ENCODE results near the gene PHF21B.

The PHF21B gene

GRCh38 chr22:44918166-44918924 lies 91.5 kb downstream of the PHF21B start:
- H3K4me3 ChIP-seq = no peak overlapping the region
- H3K36me3 ChIP-seq (replicated peaks) = peaks cover 2% of the 10 kb centered on the region
- in situ Hi-C loops (cut with MboI; ENCODE audit: low sequenced_read_pairs) = no loop called here

GRCh38 chr22:44917372-44918165 lies 92.2 kb downstream of the PHF21B start:
- H3K9me3 ChIP-seq = no peaks in the 10 kb centered on the region
- no peak for DNase-seq (ENCODE audit: low spot score in 2 of 2)
- no peak overlapping the region for H3K4me3 ChIP-seq
- peaks cover 7% of the 10 kb centered on the region for H3K36me3 ChIP-seq (replicated peaks)
- in situ Hi-C loops (cut with MboI; ENCODE audit: low sequenced_read_pairs) = no loop called here
- H3K4me1 ChIP-seq = no peaks in the 10 kb centered on the region
- no peaks in the 10 kb centered on the region for H3K27me3 ChIP-seq (ENCODE audit: low read depth)

More at GRCh38 chr22:44918166-44918924, 91.5 kb downstream of the PHF21B start:
- H3K9me3 ChIP-seq = no peaks in the 10 kb centered on the region
- H3K27me3 ChIP-seq (ENCODE audit: low read depth) = no peaks in the 10 kb centered on the region
- H3K4me1 ChIP-seq = no peaks in the 10 kb centered on the region
- no peak for DNase-seq (ENCODE audit: low spot score in 2 of 2)

GRCh38 chr22:44916281-44917231 lies 93.2 kb downstream of the PHF21B start:
- DNase-seq (ENCODE audit: low spot score in 2 of 2) = no peak
- Histone ChIP-seq H3K27me3 (ENCODE audit: low read depth) (no peaks in the 10 kb centered on the region), H3K4me3 (no peak overlapping the region), H3K9me3 (peaks cover 2% of the 10 kb centered on the region; the same call in 1 of the 2 replicates), H3K36me3 (replicated peaks) (peaks cover 17% of the 10 kb centered on the region), H3K4me1 (no peaks in the 10 kb centered on the region)
- in situ Hi-C loops (cut with MboI; ENCODE audit: low sequenced_read_pairs) = no loop called here

GRCh38 chr22:44915441-44915840 lies 94.4 kb downstream of the PHF21B start:
- Histone ChIP-seq H3K4me3 (no peak overlapping the region), H3K27me3 (ENCODE audit: low read depth) (no peaks in the 10 kb centered on the region), H3K4me1 (no peaks in the 10 kb centered on the region), H3K9me3 (peaks cover 12% of the 10 kb centered on the region), H3K36me3 (replicated peaks) (peaks cover 25% of the 10 kb centered on the region)
- no peak for DNase-seq (ENCODE audit: low spot score in 2 of 2)
- in situ Hi-C loops (cut with MboI; ENCODE audit: low sequenced_read_pairs) = no loop called here

DNA sequence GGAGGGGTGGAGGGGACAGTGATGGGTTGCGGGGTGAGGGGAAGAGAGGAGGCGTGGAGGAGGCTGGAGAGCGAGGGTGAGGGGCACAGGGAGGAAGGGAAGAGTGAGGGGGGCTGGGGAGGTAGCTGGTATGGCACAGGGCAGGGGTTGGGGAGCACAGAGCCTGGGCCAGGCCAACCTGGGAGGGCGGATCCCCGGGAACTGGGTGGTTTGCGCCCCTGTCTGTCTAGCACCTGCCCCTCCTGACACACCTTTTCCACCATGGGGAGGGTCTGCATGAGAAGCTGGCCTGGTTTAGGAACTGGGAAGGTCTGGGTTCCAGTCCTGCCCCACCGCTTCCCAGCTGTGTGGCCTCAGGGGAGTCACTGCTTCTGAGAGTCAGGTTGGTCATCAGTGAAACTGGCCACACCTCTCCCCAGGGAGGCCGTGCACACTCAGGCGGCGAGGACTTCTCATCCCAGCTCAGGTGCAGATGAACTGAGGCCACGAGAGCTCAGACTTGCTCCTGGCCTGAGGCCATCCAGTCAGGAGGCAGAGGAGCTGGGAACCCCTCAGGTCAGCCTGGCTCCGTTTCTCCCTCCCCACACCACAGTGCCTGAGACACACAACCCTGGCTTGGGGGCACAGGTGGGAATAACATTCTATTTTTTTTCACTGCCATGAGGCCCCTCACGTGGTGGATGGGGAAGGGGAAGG lies 95.6 kb downstream of the PHF21B start:
- Histone ChIP-seq H3K4me1 (no peaks in the 10 kb centered on the region), H3K9me3 (peaks cover 12% of the 10 kb centered on the region), H3K27me3 (ENCODE audit: low read depth) (no peaks in the 10 kb centered on the region), H3K4me3 (no peak overlapping the region), H3K36me3 (replicated peaks) (peaks cover 25% of the 10 kb centered on the region)
- no peak for DNase-seq (ENCODE audit: low spot score in 2 of 2)
- in situ Hi-C loops (cut with MboI; ENCODE audit: low sequenced_read_pairs) = no loop called here

DNA sequence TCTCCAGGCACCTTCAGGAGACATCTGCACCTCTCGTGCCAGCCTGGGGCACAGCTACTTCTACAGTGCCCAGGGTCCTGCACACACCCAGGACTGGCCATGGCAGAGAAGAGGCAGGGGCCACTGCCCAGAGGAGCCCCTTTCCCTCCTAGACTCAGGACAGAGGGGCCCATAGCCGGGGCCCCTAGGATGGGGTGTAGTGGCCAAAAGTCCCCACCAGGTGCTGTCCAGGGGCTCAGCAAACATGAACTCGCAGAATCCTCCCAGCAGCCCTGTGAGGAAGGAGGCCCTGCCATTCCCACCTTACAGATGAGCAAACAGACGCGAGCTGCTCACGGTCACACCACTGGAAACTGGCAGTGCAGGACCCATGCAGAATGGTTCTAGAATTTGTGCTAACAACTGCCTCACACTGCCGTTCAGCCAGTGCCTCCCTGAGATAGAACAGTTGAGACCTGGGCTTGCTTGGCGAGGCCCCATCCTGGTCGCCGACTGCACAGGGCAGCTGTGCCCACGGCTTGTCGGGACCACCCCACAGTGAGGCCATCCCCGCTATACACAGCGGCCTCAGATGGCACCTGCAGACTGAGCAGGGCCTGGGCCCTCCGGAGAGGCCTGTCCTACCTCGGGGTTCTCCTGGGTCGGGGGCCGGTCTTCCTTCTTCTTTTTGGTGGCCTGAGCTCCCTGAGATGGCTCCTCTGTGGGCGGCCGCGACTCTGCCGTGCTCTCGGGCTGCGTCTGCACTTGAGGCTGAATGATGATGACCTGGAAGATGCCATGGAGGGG lies 96.4 kb downstream of the PHF21B start:
- Histone ChIP-seq H3K27me3 (ENCODE audit: low read depth) (no peaks in the 10 kb centered on the region), H3K9me3 (peaks cover 12% of the 10 kb centered on the region), H3K36me3 (replicated peaks) (peaks cover 25% of the 10 kb centered on the region), H3K4me1 (no peaks in the 10 kb centered on the region), H3K4me3 (no peak overlapping the region)
- DNase-seq (ENCODE audit: low spot score in 2 of 2) = no peak
- in situ Hi-C loops (cut with MboI; ENCODE audit: low sequenced_read_pairs) = no loop called here

- H3K27me3 ChIP-seq (ENCODE audit: low read depth) = no peaks in the 10 kb centered on the region
- DNase-seq (ENCODE audit: low spot score in 2 of 2) = no peak
- H3K4me3 ChIP-seq = no peak overlapping the region
- peaks cover 12% of the 10 kb centered on the region for H3K9me3 ChIP-seq
- H3K4me1 ChIP-seq = no peaks in the 10 kb centered on the region
- in situ Hi-C loops (cut with MboI; ENCODE audit: low sequenced_read_pairs) = no loop called here
- H3K36me3 ChIP-seq (replicated peaks) = peaks cover 27% of the 10 kb centered on the region
Measured at GRCh38 chr22:44909241-44909640, 100.6 kb downstream of the PHF21B start.

- Histone ChIP-seq H3K9me3 (peaks cover 12% of the 10 kb centered on the region), H3K4me1 (no peaks in the 10 kb centered on the region), H3K36me3 (replicated peaks) (peaks cover 22% of the 10 kb centered on the region), H3K4me3 (no peak overlapping the region), H3K27me3 (ENCODE audit: low read depth) (no peaks in the 10 kb centered on the region)
- in situ Hi-C loops (cut with MboI; ENCODE audit: low sequenced_read_pairs) = no loop called here
- DNase-seq (ENCODE audit: low spot score in 2 of 2) = no peak
Measured at GRCh38 chr22:44907765-44908737, 101.8 kb downstream of the PHF21B start.

DNA sequence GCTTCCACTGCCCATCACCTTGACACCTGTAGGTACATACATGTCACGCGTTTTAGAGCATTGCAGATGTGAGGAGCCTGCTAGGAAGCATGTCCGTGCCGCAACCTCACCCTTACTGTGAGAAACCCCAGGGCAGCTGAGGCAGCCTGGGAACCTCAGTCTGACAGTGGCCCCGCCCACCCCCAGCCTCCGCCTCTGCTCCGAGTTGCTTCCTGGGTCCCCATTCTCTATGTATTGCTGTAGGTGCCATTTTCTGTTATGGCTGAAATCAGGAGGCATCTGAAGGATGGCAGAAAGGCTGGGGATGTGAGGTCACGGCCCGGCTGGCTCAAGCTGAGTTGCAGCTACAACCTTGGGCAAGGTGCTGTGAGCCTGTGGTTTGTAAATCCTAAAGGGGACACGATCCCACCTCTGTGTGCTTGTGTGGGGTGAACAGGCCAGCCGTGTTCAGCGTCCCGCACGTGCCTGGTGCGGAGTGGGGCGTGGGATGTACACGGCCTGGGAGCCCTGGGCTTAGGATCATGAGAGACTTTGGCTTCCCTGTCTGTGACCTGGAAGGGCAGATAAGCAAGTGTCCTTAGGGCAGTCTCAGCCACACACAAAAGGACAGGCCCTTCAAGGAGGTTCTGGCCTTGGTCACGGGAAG lies 102.7 kb downstream of the PHF21B start:
- Histone ChIP-seq H3K9me3 (peaks cover 12% of the 10 kb centered on the region), H3K36me3 (replicated peaks) (peaks cover 15% of the 10 kb centered on the region), H3K27me3 (ENCODE audit: low read depth) (no peaks in the 10 kb centered on the region), H3K4me3 (no peak overlapping the region), H3K4me1 (no peaks in the 10 kb centered on the region)
- in situ Hi-C loops (cut with MboI; ENCODE audit: low sequenced_read_pairs) = no loop called here
- no peak for DNase-seq (ENCODE audit: low spot score in 2 of 2)

DNA sequence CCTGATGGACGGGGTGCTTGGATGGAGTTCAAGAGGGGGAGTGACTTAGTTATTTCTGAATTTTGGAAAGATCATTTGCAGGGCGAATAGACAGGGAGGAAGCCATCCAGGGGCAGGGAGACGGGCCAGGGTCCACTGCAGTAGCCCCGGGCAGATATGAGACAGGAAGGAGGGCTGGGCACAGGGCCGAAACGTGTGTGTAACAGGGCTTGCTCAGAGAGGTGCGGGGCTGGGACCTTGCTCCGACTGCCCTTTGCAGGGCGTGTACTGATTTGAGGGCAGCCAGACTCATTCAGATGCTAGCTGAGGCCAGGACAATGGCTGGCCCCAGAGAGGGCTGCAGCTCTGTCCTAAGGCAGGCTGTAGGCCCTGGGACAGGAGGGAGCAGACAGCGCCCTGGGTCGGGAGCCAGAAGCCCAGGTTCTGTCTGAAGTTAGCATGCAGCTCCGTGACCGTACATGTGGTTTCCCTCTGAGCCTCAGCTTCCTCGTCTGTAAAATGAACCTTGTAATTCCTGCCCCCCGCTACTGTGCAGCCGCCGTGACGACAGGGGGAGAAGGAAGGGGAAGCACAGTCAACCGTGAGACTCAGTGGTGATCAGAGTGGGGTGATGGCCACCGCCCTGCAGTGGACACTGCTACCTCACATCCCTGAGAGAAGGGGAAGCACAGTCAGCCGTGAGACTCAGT lies 103.4 kb downstream of the PHF21B start:
- Histone ChIP-seq H3K4me1 (no peaks in the 10 kb centered on the region), H3K4me3 (no peak overlapping the region), H3K27me3 (ENCODE audit: low read depth) (no peaks in the 10 kb centered on the region), H3K36me3 (replicated peaks) (peaks cover 8% of the 10 kb centered on the region), H3K9me3 (peaks cover 12% of the 10 kb centered on the region)
- no peak for DNase-seq (ENCODE audit: low spot score in 2 of 2)
- in situ Hi-C loops (cut with MboI; ENCODE audit: low sequenced_read_pairs) = no loop called here
